Astrocyte (in vitro differentiated cells and primary cell): Measurements from ENCODE around the gene PSMC3IP.

Experiments used
- CTCF ChIP-seq: IDR thresholded peaks from 2 replicates; pipeline ENCODE4 v1.5.1; 2011; ENCODE audit warnings: low read depth, mild to moderate bottlenecking, inconsistent platforms, low read length, moderate library complexity; ENCODE audit not compliant: insufficient read depth
- EZH2 ChIP-seq: IDR thresholded peaks from 2 replicates; pipeline ENCODE4 v1.6.1; 2012; ENCODE audit warnings: mild to moderate bottlenecking, low read length, inconsistent platforms; ENCODE audit not compliant: insufficient read depth

DNA sequence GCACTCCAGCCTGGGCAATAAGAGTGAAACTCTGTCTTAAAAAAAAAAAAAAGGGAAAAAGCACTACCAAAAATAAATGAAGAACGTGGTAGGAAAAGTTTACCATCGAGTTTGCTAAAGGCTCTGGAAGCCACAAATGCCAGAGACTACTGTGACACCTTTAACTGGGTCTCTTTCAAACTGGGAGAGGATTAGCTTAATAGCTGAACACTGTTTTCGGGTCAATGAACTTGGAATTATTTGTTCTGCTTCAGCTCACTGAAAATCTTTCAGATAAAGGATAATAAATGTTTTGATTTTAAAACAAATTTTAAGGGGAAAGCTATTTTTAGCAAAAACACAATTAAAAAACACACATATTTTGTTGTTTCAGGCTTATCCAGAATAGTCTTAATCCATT, 30.2 kb upstream of the PSMC3IP start:
- TF ChIP-seq CTCF (no peak), EZH2 (no peak)
